Stomach (tissue), 4 donors: ENCODE results near the gene KRT83.

Experiments
- CTCF ChIP-seq, 7 experiments: fragments of 450-650 bp in 4 of 7; fragments of 200-600 bp in 3 of 7; sonication (generic) in 3 of 7; IDR thresholded peaks; one replicate each; pipeline ENCODE4 v1.5.1; 2016 to 2019; ENCODE audit warnings: antibody characterized with exemption in 7 of 7, control low read depth in 2 of 7, mild to moderate bottlenecking in 1 of 7
- POLR2A ChIP-seq, 4 donors: fragments of 450-650 bp; IDR thresholded peaks; one replicate each; pipeline ENCODE4 v1.6.1; 2016; ENCODE audit warnings: antibody characterized with exemption in 4 of 4, control low read depth in 2 of 4, mild to moderate bottlenecking in 1 of 4, moderate library complexity in 1 of 4

GRCh38 chr12:52350021-52350620 is 28.9 kb upstream of the KRT83 start:
- TF ChIP-seq POLR2A (IDR thresholded peaks at IDR 0.05): no peak
- no peak for TF ChIP-seq CTCF (IDR thresholded peaks at IDR 0.05)
